SK-N-SH (cell line): Measurements from ENCODE around the gene ANKRD10. TPM values are rescaled to one million over a fixed set of nuclear protein-coding genes. Genes with fewer than 3 reads are reported as not detected.

ENCODE experiments used
- CTCF ChIA-PET: fragments of 300-600, 350-600 bp; formaldehyde crosslinking; extraction: SDS; loops from one replicate; lab custom pipeline; 2021; lab: Yijun Ruan, JAX
- POLR2A ChIA-PET: fragments of 350-600 bp; sonication (Branson Sonifier 250); formaldehyde crosslinking; extraction: SDS; loops from one replicate; lab custom pipeline; 2020; ENCODE audit warnings: antibody characterized with exemption, inconsistent platforms; lab: Yijun Ruan, JAX
- DNase-seq: peaks from one replicate; pipeline ENCODE4 v3.0.0; 2012
- H2AFZ ChIP-seq: fragments of 200-600 bp; sonication (generic); 2 replicates; pipeline ENCODE4 v1.8.1; 2016; ENCODE audit warnings: antibody characterized with exemption, mild to moderate bottlenecking, low read depth
- H3F3A ChIP-seq: fragments of 200-600 bp; sonication (generic); replicated peaks from 2 replicates; pipeline ENCODE3; 2016; ENCODE audit warnings: antibody characterized with exemption, mild to moderate bottlenecking; ENCODE audit not compliant: insufficient read depth
- H3K27ac ChIP-seq, 2 experiments: fragments of 200-500 bp in 1 of 2; fragments of 200-600 bp in 1 of 2; sonication (Bioruptor generic) in 1 of 2; sonication (generic), shearing (Covaris generic) in 1 of 2; 2 replicates each; pipeline versions ENCODE4 v1.5.1 to v1.6.1; 2014 to 2016; ENCODE audit warnings: low read depth in 2 of 2, inconsistent platforms in 1 of 2, low read length in 1 of 2, mild to moderate bottlenecking in 1 of 2, mixed read lengths in 1 of 2
- H3K27me3 ChIP-seq: fragments of 200-600 bp; sonication (generic), shearing (Covaris generic); 2 replicates; pipeline ENCODE4 v1.6.1; 2016; ENCODE audit warnings: mixed run types; ENCODE audit not compliant: insufficient read depth
- H3K36me3 ChIP-seq, 2 experiments: fragments of 200-500 bp in 1 of 2; fragments of 200-600 bp in 1 of 2; sonication (Bioruptor generic) in 1 of 2; sonication (generic) in 1 of 2; replicated peaks in 1 of 2; 2 replicates each; pipeline versions ENCODE3 to v1.5.1; 2014 to 2016; ENCODE audit warnings: low read length in 1 of 2, mild to moderate bottlenecking in 1 of 2; ENCODE audit not compliant: insufficient read depth in 2 of 2, control insufficient read depth in 1 of 2
- H3K4me1 ChIP-seq, 2 experiments: fragments of 200-500 bp in 1 of 2; fragments of 200-600 bp in 1 of 2; sonication (Bioruptor generic) in 1 of 2; sonication (generic), shearing (Covaris generic) in 1 of 2; 2 replicates each; pipeline versions ENCODE4 v1.5.1 to v1.6.1; 2014 to 2016; ENCODE audit warnings: low read depth in 1 of 2, low read length in 1 of 2, mixed run types in 1 of 2; ENCODE audit not compliant: insufficient read depth in 2 of 2, control insufficient read depth in 1 of 2
- H3K4me2 ChIP-seq: fragments of 200-600 bp; sonication (generic), shearing (Covaris generic); 2 replicates; pipeline ENCODE4 v1.6.1; 2017; ENCODE audit warnings: mixed run types
- H3K4me3 ChIP-seq, 2 experiments: fragments of 200-500 bp in 1 of 2; fragments of 200-600 bp in 1 of 2; sonication (Bioruptor generic) in 1 of 2; sonication (generic), shearing (Covaris generic) in 1 of 2; 2 replicates each; pipeline versions ENCODE4 v1.5.1 to v1.8.1; 2014 to 2016; ENCODE audit warnings: low read depth in 2 of 2, inconsistent platforms in 1 of 2, low read length in 1 of 2, mild to moderate bottlenecking in 1 of 2, mixed read lengths in 1 of 2, moderate library complexity in 1 of 2
- H3K79me2 ChIP-seq: fragments of 200-600 bp; sonication (generic); 2 replicates; pipeline ENCODE4 v1.8.1; 2017; ENCODE audit warnings: mild to moderate bottlenecking; ENCODE audit not compliant: insufficient read depth
- H3K9ac ChIP-seq: fragments of 200-600 bp; sonication (generic); 2 replicates; pipeline ENCODE4 v1.6.1; 2017; ENCODE audit warnings: mixed run types
- H3K9me2 ChIP-seq: fragments of 200-600 bp; sonication (generic); 2 replicates; pipeline ENCODE4 v1.6.1; 2017; ENCODE audit warnings: mixed run types
- H3K9me3 ChIP-seq: fragments of 200-600 bp; sonication (generic); 2 replicates; pipeline ENCODE4 v1.6.1; 2017; ENCODE audit warnings: mixed run types, mild to moderate bottlenecking, moderate library complexity
- H4K20me1 ChIP-seq: fragments of 200-600 bp; sonication (generic); 2 replicates; pipeline ENCODE4 v1.6.1; 2017; ENCODE audit warnings: mild to moderate bottlenecking, mixed run types; ENCODE audit not compliant: insufficient read depth
- CHD2 ChIP-seq: fragments of 150-350 bp; IDR thresholded peaks from 2 replicates; pipeline ENCODE4 v1.6.1; 2018; ENCODE audit warnings: low read length; ENCODE audit not compliant: partially characterized antibody
- ELF1 ChIP-seq: IDR thresholded peaks from 2 replicates; pipeline ENCODE4 v1.4.0; 2012
- GATA2 ChIP-seq: sonication (generic); formaldehyde crosslinking; IDR thresholded peaks from 2 replicates; pipeline ENCODE4 v1.5.0; 2020; ENCODE audit warnings: mild to moderate bottlenecking, missing genetic modification reagents
- NFIC ChIP-seq: IDR thresholded peaks from 2 replicates; pipeline ENCODE4 v1.4.0; 2012; ENCODE audit warnings: borderline replicate concordance
- RAD21 ChIP-seq: IDR thresholded peaks from 2 replicates; pipeline ENCODE4 v1.6.1; 2012; ENCODE audit warnings: mild to moderate bottlenecking, low read length
- RFX5 ChIP-seq: IDR thresholded peaks from 2 replicates; pipeline ENCODE4 v1.6.1; 2012; ENCODE audit warnings: mild to moderate bottlenecking, improper control_type of control experiment, low read length
- RXRA ChIP-seq: IDR thresholded peaks from 2 replicates; pipeline ENCODE4 v1.4.0; 2012; ENCODE audit warnings: low read depth, mild to moderate bottlenecking, borderline replicate concordance
- TCF12 ChIP-seq: IDR thresholded peaks from 2 replicates; pipeline ENCODE4 v1.4.0; 2012
- TEAD4 ChIP-seq: IDR thresholded peaks from 2 replicates; pipeline ENCODE4 v1.4.0; 2012; ENCODE audit warnings: mild to moderate bottlenecking, borderline replicate concordance; ENCODE audit not compliant: insufficient read depth
- WGBS: methylation state at CpG from one replicate; pipeline ENCODE4 v1.1.6; 2017; ENCODE audit warnings: low lambda C conversion rate; 5-methylcytosine and 5-hydroxymethylcytosine counted together
- polyA plus RNA-seq, 3 experiments: library from polyadenylated mRNA; depleted of rRNA; stranded (reverse); fragments of >200 nt; gene quantifications; 2 replicates each; pipeline ENCODE4 v1.2.3, GENCODE V29; 2012
- TF ChIP-seq, protein P1 (sequence below): IDR thresholded peaks from 2 replicates; pipeline ENCODE4 v1.4.0; 2012; ENCODE audit warnings: low read depth, borderline replicate concordance
- TF ChIP-seq, protein P2 (sequence below): fragments of 150-350 bp; IDR thresholded peaks from 2 replicates; pipeline ENCODE4 v1.6.1; 2017; ENCODE audit warnings: antibody characterized with exemption, low read length, low read depth, borderline replicate concordance

The ANKRD10 gene
- polyA plus RNA-seq, 1 of the 3 experiments (the other 2 are of a cell fraction) = 53.2 TPM

DNA sequence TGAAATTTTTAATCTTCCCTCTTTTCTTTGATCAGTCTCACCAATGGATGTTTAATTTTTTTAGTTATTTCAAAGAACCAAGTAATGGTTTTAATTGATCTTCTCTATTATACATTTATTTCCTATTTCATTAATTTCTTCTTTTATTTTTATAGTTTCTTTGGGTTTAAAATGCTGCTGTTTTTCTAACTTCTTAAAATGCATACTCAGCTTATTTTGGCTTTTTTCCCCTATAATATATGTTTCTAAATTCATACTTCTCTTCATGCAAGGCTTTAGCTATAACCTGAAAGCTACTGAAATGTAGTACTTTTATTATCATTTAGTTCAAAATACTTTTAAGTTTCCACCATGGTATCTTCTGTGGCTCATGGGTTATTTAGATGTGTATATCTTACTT, 53.9 kb downstream of the ANKRD10 start:
- no peaks in the 10 kb centered on the region for H3K9me3 ChIP-seq
- TF ChIP-seq, protein P1, sequence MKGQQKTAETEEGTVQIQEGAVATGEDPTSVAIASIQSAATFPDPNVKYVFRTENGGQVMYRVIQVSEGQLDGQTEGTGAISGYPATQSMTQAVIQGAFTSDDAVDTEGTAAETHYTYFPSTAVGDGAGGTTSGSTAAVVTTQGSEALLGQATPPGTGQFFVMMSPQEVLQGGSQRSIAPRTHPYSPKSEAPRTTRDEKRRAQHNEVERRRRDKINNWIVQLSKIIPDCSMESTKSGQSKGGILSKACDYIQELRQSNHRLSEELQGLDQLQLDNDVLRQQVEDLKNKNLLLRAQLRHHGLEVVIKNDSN = no peak
- TF ChIP-seq, protein P2, sequence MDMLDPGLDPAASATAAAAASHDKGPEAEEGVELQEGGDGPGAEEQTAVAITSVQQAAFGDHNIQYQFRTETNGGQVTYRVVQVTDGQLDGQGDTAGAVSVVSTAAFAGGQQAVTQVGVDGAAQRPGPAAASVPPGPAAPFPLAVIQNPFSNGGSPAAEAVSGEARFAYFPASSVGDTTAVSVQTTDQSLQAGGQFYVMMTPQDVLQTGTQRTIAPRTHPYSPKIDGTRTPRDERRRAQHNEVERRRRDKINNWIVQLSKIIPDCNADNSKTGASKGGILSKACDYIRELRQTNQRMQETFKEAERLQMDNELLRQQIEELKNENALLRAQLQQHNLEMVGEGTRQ = no peak
- no peak for TF ChIP-seq TCF12
- no peaks in the 10 kb centered on the region for H3K4me1 ChIP-seq
- POLR2A ChIA-PET = no interaction called here
- H3K4me2 ChIP-seq = no peak overlapping the region
- H3K4me3 ChIP-seq = no peak overlapping the region
- H3K9ac ChIP-seq = no peak overlapping the region
- no peaks in the 10 kb centered on the region for H3F3A ChIP-seq
- no peaks in the 10 kb centered on the region for H3K36me3 ChIP-seq
- no peaks in the 10 kb centered on the region for H4K20me1 ChIP-seq
- H3K27ac ChIP-seq = no peak overlapping the region
- H2AFZ ChIP-seq = no peak overlapping the region
- no peak for DNase-seq
- no peaks in the 10 kb centered on the region for H3K79me2 ChIP-seq
- H3K27me3 ChIP-seq = no peaks in the 10 kb centered on the region
- CTCF ChIA-PET = no interaction called here
- no peaks in the 10 kb centered on the region for H3K9me2 ChIP-seq

DNA sequence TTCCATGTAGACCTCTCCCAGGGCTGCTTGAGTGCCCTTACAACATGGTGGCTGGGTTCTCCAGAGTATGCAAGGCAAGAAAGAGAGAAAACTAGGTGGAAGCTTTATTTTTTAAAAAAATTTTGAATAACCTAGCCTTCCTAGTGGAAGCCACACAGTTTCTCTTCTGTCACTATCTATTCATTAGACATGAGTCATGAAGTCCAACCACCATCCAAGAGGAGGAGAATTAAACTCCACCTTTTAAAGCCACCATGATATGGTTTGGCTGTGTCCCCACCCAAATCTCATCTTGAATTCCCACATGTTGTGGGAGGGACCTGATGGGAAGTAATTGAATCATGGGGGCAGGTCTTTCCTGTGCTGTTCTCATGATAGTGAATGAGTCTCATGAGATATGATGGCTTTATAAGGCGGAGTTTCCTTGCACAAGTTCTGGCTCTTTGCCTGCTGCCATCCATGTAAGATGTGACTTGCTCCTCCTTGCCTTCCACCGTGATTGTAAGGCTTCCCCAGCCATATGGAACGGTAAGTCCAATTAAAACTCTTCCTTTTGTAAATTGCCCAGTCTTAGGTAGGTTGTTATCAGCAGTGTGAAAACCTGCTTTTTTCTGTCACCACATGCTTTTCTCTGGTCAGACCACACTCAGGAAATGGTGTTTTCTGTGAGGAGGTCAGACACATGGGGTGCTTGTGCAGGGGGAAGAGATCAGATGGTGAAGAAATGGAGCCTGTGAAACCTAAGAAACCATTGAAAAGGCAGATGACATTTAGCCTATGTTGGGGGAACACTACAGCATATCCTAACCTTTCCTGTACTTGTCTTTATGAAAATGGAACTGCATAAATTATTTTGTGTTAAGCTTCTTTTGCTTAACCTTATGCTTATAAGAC, 57.7 kb downstream of the ANKRD10 start:
- Histone ChIP-seq H3K4me2 (no peak overlapping the region), H3K9me2 (no peaks in the 10 kb centered on the region), H3K9ac (no peak overlapping the region), H3F3A (no peaks in the 10 kb centered on the region), H3K79me2 (no peaks in the 10 kb centered on the region), H3K4me1 (no peaks in the 10 kb centered on the region), H2AFZ (no peak overlapping the region), H4K20me1 (no peaks in the 10 kb centered on the region), H3K36me3 (no peaks in the 10 kb centered on the region), H3K27me3 (no peaks in the 10 kb centered on the region), H3K4me3 (no peak overlapping the region), H3K9me3 (no peaks in the 10 kb centered on the region), H3K27ac (no peak overlapping the region)
- POLR2A ChIA-PET = no interaction called here
- no peak for TF ChIP-seq NFIC
- no peak for TF ChIP-seq TEAD4
- no peak for TF ChIP-seq RAD21
- no peak for TF ChIP-seq RXRA
- no peak for TF ChIP-seq RFX5
- no peak for TF ChIP-seq CHD2
- TF ChIP-seq GATA2 = no peak
- TF ChIP-seq ELF1 = no peak
- TF ChIP-seq, protein P2 = no peak
- TF ChIP-seq, protein P1 = no peak
- DNase-seq = no peak
- CTCF ChIA-PET = no interaction called here
- 48% methylated on average over 3 of the region's 3 CpGs for WGBS
